Mesothelial cell of epicardium (in vitro differentiated cells): ENCODE results near the gene KCTD1. TPM values are rescaled to one million over a fixed set of nuclear protein-coding genes. Genes with fewer than 3 reads are reported as not detected.
A peak's percentile ranks its signal among the peaks of the same experiment; 100 is the strongest.

Experiments
- DNase-seq, 2 experiments: peaks; one replicate each; pipeline ENCODE4 v3.0.0; 2021; ENCODE audit warnings: low spot score in 2 of 2; ENCODE audit not compliant: unreplicated experiment in 2 of 2
- H3K27ac Mint-ChIP-seq: 2 replicates; pipeline ENCODE4 v1.8.0; 2021; ENCODE audit warnings: mixed read lengths
- H3K27me3 Mint-ChIP-seq: 2 replicates; pipeline ENCODE4 v1.8.0; 2021; ENCODE audit warnings: low read depth, mixed read lengths
- H3K36me3 Mint-ChIP-seq: 2 replicates; pipeline ENCODE4 v1.8.0; 2021; ENCODE audit warnings: mixed read lengths
- H3K4me1 Mint-ChIP-seq: 2 replicates; pipeline ENCODE4 v1.8.0; 2021; ENCODE audit warnings: mixed read lengths
- H3K4me3 Mint-ChIP-seq: 2 replicates; pipeline ENCODE4 v1.8.0; 2021; ENCODE audit warnings: mild to moderate bottlenecking, moderate library complexity, mixed read lengths
- H3K9me3 Mint-ChIP-seq: 2 replicates; pipeline ENCODE4 v1.8.0; 2021; ENCODE audit warnings: mixed read lengths
- total RNA-seq: library from RNA; stranded (reverse); gene quantifications from 3 replicates; pipeline ENCODE4 v1.2.1, GENCODE V29; 2021
- TF ChIP-seq, protein P1 (sequence below): fragments of 200-600 bp; sonication (generic); IDR thresholded peaks from one replicate; pipeline ENCODE4 v1.5.0; 2021; ENCODE audit warnings: antibody characterized with exemption; ENCODE audit not compliant: unreplicated experiment

Gene KCTD1
- total RNA-seq = 34.4 to 38.5 TPM (median 35.7 TPM) in 3 replicates

DNA sequence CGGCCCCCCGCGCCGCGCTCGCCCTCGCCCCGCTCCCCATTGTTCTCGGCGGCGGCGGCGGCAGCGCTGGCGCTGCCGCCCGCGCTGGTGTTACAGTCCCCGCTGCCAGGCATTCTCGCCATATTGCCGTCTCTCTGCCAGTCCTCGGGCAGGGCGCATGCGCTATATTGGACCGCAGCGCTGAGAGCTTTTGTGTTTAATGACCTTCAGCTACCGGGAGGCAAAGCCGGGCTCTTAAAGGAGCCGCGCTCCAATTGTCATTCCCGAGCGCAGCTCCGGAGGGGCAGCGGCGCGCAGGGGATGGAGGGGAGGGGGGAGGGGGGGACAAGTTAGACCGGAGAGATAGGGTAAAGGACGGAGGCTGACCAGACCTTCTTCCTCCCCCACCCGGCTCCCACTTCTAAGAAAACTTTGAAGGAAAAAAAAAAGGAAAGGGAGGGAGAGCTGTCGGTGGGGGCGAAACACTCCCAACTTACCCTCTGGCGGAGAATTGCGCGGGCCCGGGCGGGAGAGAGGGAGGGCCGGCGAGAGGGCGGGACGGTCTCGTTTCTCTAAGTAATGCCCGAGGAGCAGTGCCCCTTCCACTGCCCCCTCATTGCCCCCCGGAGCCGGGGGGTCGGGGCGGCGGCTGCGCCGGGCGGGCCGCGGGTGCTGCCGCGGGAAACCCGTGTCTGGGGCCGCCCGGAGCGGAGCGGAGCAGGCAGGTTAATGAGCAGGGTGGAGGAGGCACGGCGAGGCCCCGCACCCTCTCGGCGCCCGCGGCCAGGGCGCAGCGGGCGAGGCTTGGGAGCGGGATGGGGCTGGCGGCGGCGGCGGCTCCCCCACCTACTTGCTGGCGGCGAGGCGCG lies at the start of gene KCTD1:
Gene KCTD1, minus strand, starts transcription at position 139 of the 848 bp plus-strand sequence. Its CDS starts 17 bp downstream, at position 122.
- peak; percentile 51 to 73 for DNase-seq
- Mint-ChIP-seq H3K36me3 (no peaks in the 10 kb centered on the region), H3K27me3 (peaks cover 29% of the 10 kb centered on the region), H3K27ac (peak within 1 kb of the TSS; percentile 79), H3K9me3 (no peaks in the 10 kb centered on the region), H3K4me1 (peaks cover 50% of the 10 kb centered on the region), H3K4me3 (peak within 1 kb of the TSS; percentile 86)
- TF ChIP-seq, protein P1, sequence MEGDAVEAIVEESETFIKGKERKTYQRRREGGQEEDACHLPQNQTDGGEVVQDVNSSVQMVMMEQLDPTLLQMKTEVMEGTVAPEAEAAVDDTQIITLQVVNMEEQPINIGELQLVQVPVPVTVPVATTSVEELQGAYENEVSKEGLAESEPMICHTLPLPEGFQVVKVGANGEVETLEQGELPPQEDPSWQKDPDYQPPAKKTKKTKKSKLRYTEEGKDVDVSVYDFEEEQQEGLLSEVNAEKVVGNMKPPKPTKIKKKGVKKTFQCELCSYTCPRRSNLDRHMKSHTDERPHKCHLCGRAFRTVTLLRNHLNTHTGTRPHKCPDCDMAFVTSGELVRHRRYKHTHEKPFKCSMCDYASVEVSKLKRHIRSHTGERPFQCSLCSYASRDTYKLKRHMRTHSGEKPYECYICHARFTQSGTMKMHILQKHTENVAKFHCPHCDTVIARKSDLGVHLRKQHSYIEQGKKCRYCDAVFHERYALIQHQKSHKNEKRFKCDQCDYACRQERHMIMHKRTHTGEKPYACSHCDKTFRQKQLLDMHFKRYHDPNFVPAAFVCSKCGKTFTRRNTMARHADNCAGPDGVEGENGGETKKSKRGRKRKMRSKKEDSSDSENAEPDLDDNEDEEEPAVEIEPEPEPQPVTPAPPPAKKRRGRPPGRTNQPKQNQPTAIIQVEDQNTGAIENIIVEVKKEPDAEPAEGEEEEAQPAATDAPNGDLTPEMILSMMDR = no peak

DNA sequence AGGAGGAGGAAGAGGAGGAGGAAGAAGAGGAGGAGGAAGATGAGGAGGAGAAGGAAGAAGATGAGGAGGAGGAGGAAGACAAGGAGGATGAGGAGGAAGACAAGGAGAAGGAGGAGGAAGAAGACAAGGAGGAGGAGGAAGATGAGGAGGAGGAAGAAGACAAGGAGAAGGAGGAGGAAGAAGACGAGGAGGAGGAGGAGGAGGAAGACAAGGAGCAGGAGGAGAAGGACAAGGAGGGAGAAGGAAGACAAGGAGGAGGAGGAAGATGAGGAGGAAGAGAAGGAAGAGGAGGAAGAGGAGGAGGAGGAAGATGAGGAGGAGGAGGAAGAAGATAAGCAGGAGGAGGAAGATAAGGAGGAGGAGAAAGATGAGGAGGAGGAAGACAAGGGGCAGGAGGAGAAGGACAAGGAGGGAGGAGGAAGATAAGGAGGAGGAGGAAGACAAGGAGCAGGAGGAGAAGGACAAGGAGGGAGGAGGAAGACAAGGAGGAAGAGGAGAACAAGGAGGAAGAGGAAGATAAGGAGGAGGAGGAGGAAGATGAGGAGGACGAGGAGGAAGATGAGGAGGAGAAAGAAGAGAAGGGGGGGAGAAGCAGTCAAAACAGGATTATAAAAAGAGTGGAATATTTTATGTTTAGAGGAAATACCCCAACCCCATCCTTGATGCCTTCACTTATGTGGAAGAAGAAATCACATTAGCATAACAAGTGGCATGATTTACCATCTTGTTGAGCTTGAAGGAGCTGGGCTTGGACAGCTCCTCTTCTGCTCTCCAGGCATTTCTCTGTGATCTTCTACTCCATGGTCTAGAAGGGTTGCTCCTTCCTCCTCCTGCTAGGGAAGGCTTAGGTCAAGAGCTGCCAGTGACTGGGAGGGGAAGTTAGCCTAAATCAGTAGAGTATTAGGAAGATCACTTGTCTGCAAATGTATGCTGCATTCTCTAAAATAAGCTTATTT lies 45.3 kb upstream of the KCTD1 start:
- no peak for DNase-seq
- Mint-ChIP-seq H3K9me3 (peaks cover 12% of the 10 kb centered on the region), H3K36me3 (peaks cover 3% of the 10 kb centered on the region), H3K27ac (no peak overlapping the region), H3K4me3 (no peak overlapping the region), H3K27me3 (no peaks in the 10 kb centered on the region), H3K4me1 (no peaks in the 10 kb centered on the region)
- TF ChIP-seq, protein P1 = no peak

DNA sequence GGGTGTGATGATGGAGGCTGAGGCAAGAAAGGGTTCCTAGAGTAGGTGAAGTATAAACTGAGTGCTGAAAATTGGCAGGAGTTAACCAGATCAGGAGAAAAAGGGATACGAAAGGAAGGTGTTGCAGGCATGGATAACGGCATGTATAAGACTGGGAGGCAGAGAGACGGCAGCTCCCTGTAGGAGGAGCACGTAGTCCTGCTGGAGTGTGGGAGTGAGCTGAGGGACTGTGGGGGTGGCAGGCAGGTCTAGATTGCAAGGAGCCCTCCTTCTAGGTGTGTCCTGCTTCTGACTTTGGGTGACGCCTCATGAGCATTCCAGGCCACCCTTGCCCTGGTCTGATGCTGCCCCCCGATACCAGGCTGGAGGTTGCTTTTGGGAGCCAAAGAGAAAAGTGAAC lies 36.4 kb upstream of the KCTD1 start:
- Mint-ChIP-seq H3K9me3 (peaks cover 20% of the 10 kb centered on the region), H3K36me3 (peaks cover 17% of the 10 kb centered on the region), H3K27ac (no peak overlapping the region), H3K4me1 (no peaks in the 10 kb centered on the region), H3K4me3 (no peak overlapping the region), H3K27me3 (no peaks in the 10 kb centered on the region)
- DNase-seq = no peak
- TF ChIP-seq, protein P1 = no peak

DNA sequence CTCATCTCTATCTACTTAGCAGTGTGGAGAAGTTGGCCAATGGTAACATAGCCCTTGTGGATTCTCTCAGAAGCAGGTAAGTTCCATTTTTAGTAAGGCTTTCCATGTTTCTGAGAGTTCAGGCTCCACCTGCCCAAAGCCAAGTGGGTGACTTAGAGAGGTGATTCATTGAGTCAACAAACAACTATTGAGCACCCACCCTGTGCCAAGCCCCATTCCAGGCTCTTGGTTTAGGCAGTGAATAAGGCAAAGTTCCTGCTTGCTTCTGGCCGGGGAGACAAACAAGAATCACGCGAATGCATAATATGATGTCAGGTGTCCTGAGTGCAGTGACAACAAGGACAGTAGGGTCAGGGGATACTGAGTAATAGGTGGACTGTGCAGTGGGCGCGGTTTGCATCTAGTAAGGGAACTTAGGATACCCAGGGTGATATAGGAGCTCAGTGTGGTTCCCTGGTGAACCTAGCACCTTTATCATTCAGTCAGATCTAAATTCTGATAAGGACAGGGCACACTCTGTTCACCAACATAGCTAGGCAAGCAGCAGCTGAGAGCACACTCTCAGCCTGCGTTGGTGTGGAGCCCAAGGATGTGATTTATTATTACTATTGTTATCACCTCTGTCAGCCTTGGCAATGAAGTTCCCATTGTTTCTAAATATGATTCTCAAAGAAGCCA lies 31.7 kb upstream of the KCTD1 start:
- Mint-ChIP-seq H3K27ac (no peak overlapping the region), H3K36me3 (no peaks in the 10 kb centered on the region), H3K9me3 (no peaks in the 10 kb centered on the region), H3K27me3 (no peaks in the 10 kb centered on the region), H3K4me3 (no peak overlapping the region), H3K4me1 (peaks cover 13% of the 10 kb centered on the region)
- TF ChIP-seq, protein P1 = no peak
- DNase-seq = no peak

DNA sequence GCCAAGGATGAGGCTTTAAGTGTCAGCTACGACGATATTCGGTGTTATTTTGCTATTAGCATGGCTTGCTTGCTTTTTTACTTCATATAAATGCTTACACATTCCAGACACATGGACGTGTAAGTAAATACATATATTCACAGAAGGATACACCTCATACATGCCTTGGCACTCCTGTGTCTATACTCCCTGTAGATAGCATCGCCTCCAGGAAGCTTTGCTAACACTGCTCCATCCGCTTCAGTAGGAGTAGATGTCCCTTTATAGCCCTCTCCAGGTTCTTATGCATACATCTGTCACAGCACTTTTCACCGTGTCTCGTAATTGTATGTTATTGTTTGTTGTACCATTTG lies 27.5 kb upstream of the KCTD1 start:
- TF ChIP-seq, protein P1 = no peak
- Mint-ChIP-seq H3K27me3 (no peaks in the 10 kb centered on the region), H3K4me1 (peaks cover 19% of the 10 kb centered on the region), H3K9me3 (no peaks in the 10 kb centered on the region), H3K4me3 (peak overlapping the region; percentile 76), H3K36me3 (no peaks in the 10 kb centered on the region), H3K27ac (peak overlapping the region; percentile 62)
- DNase-seq = no peak
